ENCODE data around the gene ZFYVE28. TPM values are rescaled to one million over a fixed set of nuclear protein-coding genes. Genes with fewer than 3 reads are reported as not detected.

Gene ZFYVE28
- total RNA-seq, 6 donors from 2014 or later, result 10.8 to 51.3 (median 15.2) TPM

- no peak overlapping the region for H3K4me3 ChIP-seq
- no peak for ATAC-seq (ENCODE audit: low FRiP score in 2 of 2)
- no peaks in the 10 kb centered on the region for H3K27me3 ChIP-seq
These were observed 41.2 kb downstream of the ZFYVE28 start for GRCh38 chr4:2377241-2377640.

DNA sequence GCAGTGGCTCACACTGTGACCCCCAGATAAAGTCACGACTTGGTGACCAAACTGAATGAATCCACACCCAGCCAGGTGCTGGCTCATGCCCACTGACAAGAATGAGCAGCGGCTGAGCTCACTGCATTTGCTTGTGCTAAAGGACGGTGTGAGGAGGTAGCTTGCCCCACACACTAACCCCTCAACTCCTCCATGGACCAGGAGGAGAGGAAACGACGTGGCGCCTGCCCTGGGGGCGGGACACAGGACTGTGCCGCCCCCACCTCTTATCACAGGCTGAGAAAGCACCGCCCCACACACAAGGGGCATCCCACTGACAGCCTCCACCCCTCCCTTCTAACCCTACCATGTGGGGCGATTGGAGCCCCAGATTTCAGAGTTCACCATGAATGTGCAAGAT lies 43.0 kb downstream of the ZFYVE28 start:
- 79 to 81% methylated on average over 4 to 10 of the region's 10 CpGs for WGBS, 2 donors
- Histone ChIP-seq H3K27ac (no peak overlapping the region), H3K9me3 (no peaks in the 10 kb centered on the region), H3K4me1 (no peaks in the 10 kb centered on the region), H3K36me3 (peaks cover 0 to 5% (median 0%) of the 10 kb centered on the region in 4 donors), H3K27me3 (no peaks in the 10 kb centered on the region), H3K4me3 (no peak overlapping the region)
- TF ChIP-seq POLR2A (IDR thresholded peaks at IDR 0.05) (no peak), EP300 (IDR thresholded peaks at IDR 0.05) (no peak), POLR2AphosphoS5 (IDR thresholded peaks at IDR 0.05) (no peak)
- TF ChIP-seq, protein P1, sequence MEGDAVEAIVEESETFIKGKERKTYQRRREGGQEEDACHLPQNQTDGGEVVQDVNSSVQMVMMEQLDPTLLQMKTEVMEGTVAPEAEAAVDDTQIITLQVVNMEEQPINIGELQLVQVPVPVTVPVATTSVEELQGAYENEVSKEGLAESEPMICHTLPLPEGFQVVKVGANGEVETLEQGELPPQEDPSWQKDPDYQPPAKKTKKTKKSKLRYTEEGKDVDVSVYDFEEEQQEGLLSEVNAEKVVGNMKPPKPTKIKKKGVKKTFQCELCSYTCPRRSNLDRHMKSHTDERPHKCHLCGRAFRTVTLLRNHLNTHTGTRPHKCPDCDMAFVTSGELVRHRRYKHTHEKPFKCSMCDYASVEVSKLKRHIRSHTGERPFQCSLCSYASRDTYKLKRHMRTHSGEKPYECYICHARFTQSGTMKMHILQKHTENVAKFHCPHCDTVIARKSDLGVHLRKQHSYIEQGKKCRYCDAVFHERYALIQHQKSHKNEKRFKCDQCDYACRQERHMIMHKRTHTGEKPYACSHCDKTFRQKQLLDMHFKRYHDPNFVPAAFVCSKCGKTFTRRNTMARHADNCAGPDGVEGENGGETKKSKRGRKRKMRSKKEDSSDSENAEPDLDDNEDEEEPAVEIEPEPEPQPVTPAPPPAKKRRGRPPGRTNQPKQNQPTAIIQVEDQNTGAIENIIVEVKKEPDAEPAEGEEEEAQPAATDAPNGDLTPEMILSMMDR (IDR thresholded peaks at IDR 0.05), result no peak
- ATAC-seq (ENCODE audit: low FRiP score in 2 of 2), result no peak
- no peak for DNase-seq

More at GRCh38 chr4:2377241-2377640, 41.2 kb downstream of the ZFYVE28 start:
- Histone ChIP-seq H3K9me3 (no peaks in the 10 kb centered on the region), H3K36me3 (no peaks in the 10 kb centered on the region), H3K4me1 (no peaks in the 10 kb centered on the region), H3K27ac (no peak overlapping the region)
- DNase-seq, result no peak
- TF ChIP-seq, protein P1 (IDR thresholded peaks at IDR 0.05), result no peak
- TF ChIP-seq POLR2AphosphoS5 (IDR thresholded peaks at IDR 0.05) (no peak), EP300 (IDR thresholded peaks at IDR 0.05) (no peak), POLR2A (IDR thresholded peaks at IDR 0.05) (no peak)
- WGBS, 2 donors, result 75% methylated on average over 14 of the region's 14 CpGs

DNA sequence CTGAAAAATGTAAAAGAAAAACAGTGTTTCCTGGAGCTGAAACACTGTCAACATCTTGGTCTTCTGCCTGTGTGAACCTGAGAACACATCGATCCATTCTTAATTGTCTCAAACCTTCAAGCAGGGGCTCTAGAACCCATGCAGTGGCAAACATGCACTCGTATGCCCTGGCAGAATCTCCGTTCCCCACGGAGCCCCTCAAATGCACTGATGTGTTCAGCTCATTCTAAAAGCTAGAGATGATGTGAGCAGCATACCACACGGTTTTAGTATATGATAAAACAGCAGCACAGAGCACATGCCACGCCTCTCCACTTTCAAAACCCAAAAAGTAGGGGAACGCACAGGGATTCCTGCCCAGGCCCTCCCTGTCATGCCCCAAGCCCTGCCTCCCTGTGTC lies 44.9 kb downstream of the ZFYVE28 start:
- 92 to 93% methylated on average over 7 of the region's 7 CpGs for WGBS, 2 donors
- no peak for DNase-seq
- Histone ChIP-seq H3K36me3 (peaks cover 0 to 6% (median 0%) of the 10 kb centered on the region in 4 donors), H3K4me1 (no peaks in the 10 kb centered on the region), H3K9me3 (peaks cover 0 to 6% (median 5%) of the 10 kb centered on the region in 4 donors), H3K27ac (no peak overlapping the region), H3K27me3 (no peaks in the 10 kb centered on the region), H3K4me3 (no peak overlapping the region)
- ATAC-seq (ENCODE audit: low FRiP score in 2 of 2), result no peak
- TF ChIP-seq, protein P1 (IDR thresholded peaks at IDR 0.05), result no peak
- TF ChIP-seq POLR2AphosphoS5 (IDR thresholded peaks at IDR 0.05) (no peak), EP300 (IDR thresholded peaks at IDR 0.05) (no peak), POLR2A (IDR thresholded peaks at IDR 0.05) (no peak)

DNA sequence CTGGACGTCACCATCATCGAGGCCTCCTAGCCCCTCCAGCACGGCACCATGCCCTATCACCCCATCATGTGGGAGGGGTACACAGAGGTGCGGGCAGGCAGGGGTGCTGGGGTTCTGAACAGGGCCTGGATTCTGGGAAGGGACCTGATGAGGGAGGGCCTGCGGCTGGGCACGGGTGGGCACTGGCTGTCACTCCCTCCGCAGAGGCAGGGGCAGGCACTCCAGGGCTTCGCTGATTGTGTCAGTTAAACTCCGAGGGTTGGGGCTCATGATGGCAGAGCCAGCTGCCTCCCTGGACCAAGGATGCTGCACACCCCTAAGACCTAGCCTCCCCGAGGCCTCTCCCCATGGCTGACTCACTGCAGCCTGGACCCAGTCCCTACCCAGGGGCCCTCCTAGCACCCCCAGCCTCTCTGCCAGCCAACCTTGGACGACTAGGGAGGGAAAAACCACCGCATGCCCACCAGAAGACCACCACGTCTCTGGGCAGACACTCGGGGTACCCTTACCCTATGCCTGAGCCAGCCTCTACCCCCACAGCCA lies 45.9 kb downstream of the ZFYVE28 start:
- ATAC-seq (ENCODE audit: low FRiP score in 2 of 2), result no peak
- no peak for DNase-seq
- Histone ChIP-seq H3K9me3 (peaks cover 0 to 6% (median 5%) of the 10 kb centered on the region in 4 donors), H3K36me3 (peaks cover 0 to 6% (median 0%) of the 10 kb centered on the region in 4 donors), H3K27ac (no peak overlapping the region), H3K27me3 (no peaks in the 10 kb centered on the region), H3K4me3 (no peak overlapping the region), H3K4me1 (no peaks in the 10 kb centered on the region)
- 80 to 89% methylated on average over 8 to 13 of the region's 14 CpGs for WGBS, 2 donors
- TF ChIP-seq EP300 (IDR thresholded peaks at IDR 0.05) (no peak), POLR2A (IDR thresholded peaks at IDR 0.05) (no peak)

DNA sequence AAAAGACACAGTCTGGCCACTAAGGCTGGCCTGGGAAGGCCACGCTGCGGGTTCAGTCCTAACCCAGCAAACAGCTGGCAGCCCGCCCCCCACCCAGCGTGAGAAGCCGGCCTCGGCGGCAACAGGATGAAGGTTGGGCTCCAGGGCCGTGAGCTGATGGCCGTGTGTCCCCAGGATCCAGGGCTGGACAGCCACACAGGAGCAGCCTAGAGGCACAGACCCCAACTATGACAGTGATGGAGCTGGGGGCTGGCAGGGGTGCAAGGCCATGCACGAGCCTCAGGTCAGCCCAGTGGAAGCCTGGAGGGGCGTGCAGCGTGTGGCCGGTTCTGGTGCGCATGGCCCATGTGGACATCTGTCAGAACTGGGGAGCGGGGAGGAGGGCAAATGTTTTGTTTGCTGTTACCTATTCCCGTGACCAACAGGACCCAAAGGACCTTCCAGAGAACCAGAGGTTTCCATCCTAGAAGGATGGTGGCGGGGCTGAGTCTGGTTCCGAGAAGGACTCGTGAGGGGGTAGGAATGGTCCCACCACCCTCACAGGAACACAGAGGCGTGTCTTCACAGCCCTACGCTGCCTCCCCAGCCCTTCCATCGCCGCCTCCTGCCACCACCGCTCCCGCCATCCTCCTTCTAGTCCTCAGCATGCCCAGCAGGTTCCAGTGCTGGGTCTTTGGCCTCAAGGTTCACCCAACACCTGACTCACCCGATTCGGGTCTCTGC lies 46.5 kb downstream of the ZFYVE28 start:
- Histone ChIP-seq H3K9me3 (peaks cover 0 to 6% (median 5%) of the 10 kb centered on the region in 4 donors), H3K4me3 (no peak overlapping the region), H3K27me3 (no peaks in the 10 kb centered on the region), H3K27ac (no peak overlapping the region), H3K4me1 (no peaks in the 10 kb centered on the region), H3K36me3 (peaks cover 0 to 6% (median 0%) of the 10 kb centered on the region in 4 donors)
- no peak for DNase-seq
- WGBS, 2 donors, result 77 to 83% methylated on average over 19 to 27 of the region's 27 CpGs
- TF ChIP-seq POLR2AphosphoS5 (IDR thresholded peaks at IDR 0.05) (no peak), POLR2A (IDR thresholded peaks at IDR 0.05) (no peak), EP300 (IDR thresholded peaks at IDR 0.05) (no peak)
- TF ChIP-seq, protein P1 (IDR thresholded peaks at IDR 0.05), result no peak
- ATAC-seq (ENCODE audit: low FRiP score in 2 of 2), result no peak
